ENCODE measurements around the gene KRT13. TPM values are rescaled to one million over a fixed set of nuclear protein-coding genes. Genes with fewer than 3 reads are reported as not detected.

The KRT13 gene
- total and polyA plus RNA-seq, 2 of the 4 experiments (the other 2 are of a cell fraction): 0.18 to 0.56 TPM

GRCh38 chr17:41536741-41537613 is 31.6 kb upstream of the KRT13 start:
- peak overlapping the region; percentile 38; the same call in 2 of the 3 replicates for H2BK15ac ChIP-seq (ENCODE audit: low read depth, low read length)
- H3K79me1 ChIP-seq (ENCODE audit: low read depth in 1 of 2, low read length in 2 of 2): no peaks in the 10 kb centered on the region
- BruUV-seq (replicated peaks): no TSS peak
- no peaks in the 10 kb centered on the region for H3K27me3 ChIP-seq (ENCODE audit: control insufficient read depth, insufficient read depth, low read length)
- no peak overlapping the region for H3K27ac ChIP-seq (ENCODE audit: insufficient read depth, low read length)
- peak overlapping the region; percentile 15 for H2AFZ ChIP-seq (replicated peaks; ENCODE audit: low read length, poor library complexity)
- H3K9me3 ChIP-seq (ENCODE audit: control insufficient read depth, insufficient read depth, low read length): no peaks in the 10 kb centered on the region
- no peak overlapping the region for H2BK5ac ChIP-seq (ENCODE audit: low read depth, low read length, poor library complexity, severe bottlenecking)
- peaks cover 16% of the 10 kb centered on the region for H3K4me1 ChIP-seq (ENCODE audit: control insufficient read depth, insufficient read depth, low read length)
- WGBS, 2 experiments (ENCODE audit: extremely low coverage in 2 of 2, insufficient read length in 1 of 2): 84% methylated on average over 6 of the region's 7 CpGs; no CpG with 5 or more reads in 1 of the 2 experiments
- H3K4me3 ChIP-seq (ENCODE audit: insufficient read depth, low read depth, low read length): no peak overlapping the region
- peak overlapping the region; percentile 70; the same call in 1 of the 2 replicates for H4K91ac ChIP-seq (ENCODE audit: insufficient read depth, low read depth, low read length)
- peak overlapping the region; percentile 9; the same call in 1 of the 2 replicates for H3K14ac ChIP-seq (replicated peaks; ENCODE audit: low read depth, low read length)
- H2BK20ac ChIP-seq (ENCODE audit: low read depth, low read length): peak overlapping the region; percentile 74
- dilution Hi-C loops (cut with HindIII; ENCODE audit: low sequenced_read_pairs, unreplicated experiment): no loop called here
- H3K4me2 ChIP-seq (ENCODE audit: low read depth, low read length): no peak overlapping the region
- H3K9me1 ChIP-seq (ENCODE audit: insufficient read depth, low read length): peaks cover 11% of the 10 kb centered on the region
- no peak for DNase-seq
- H3K18ac ChIP-seq (ENCODE audit: low read depth, low read length): peak overlapping the region; percentile 12
- no peak overlapping the region for H3K56ac ChIP-seq (ENCODE audit: extremely low read depth, insufficient read depth, low read length)
- H4K5ac ChIP-seq (ENCODE audit: low read depth, low read length): peak overlapping the region; percentile 9; the same call in 1 of the 2 replicates
- peak overlapping the region; percentile 68 for H3K4ac ChIP-seq (ENCODE audit: low read depth, low read length)
- peak overlapping the region; percentile 77 for H2BK120ac ChIP-seq (ENCODE audit: low read depth, low read length)
- H4K8ac ChIP-seq (ENCODE audit: low read depth in 2 of 2, low read length in 2 of 2): no peak overlapping the region; a peak in 1 of 4 replicates
- H3K36me3 ChIP-seq (ENCODE audit: control insufficient read depth, insufficient read depth, low read length): no peaks in the 10 kb centered on the region
- H3K23ac ChIP-seq (ENCODE audit: low read depth, low read length): 0 out of 2 replicates have a peak overlapping the region, but pooled peaks have one; percentile 56
- in situ Hi-C loops (cut with MboI; ENCODE audit: low sequenced_read_pairs): no loop called here
- ChIA-PET POLR2A (ENCODE audit: unreplicated experiment) (no interaction called here), CTCF (interaction anchor here (0.6 to 1.3 kb wide), 2 partner anchors 12 kb away, joined by 3 read pairs; no protein-coding TSS in a partner anchor)
- ATAC-seq (ENCODE audit: low read depth): no peak
- no peaks in the 10 kb centered on the region for H4K20me1 ChIP-seq (ENCODE audit: insufficient read depth, low read length)
- H3K9ac ChIP-seq (ENCODE audit: low read depth, low read length): no peak overlapping the region
- intact Hi-C loops (cut with micrococcal nuclease): no loop called here
- H2AK5ac ChIP-seq (ENCODE audit: low read depth, low read length): peak overlapping the region; percentile 92
- H2AK9ac ChIP-seq (replicated peaks; ENCODE audit: low read depth, low read length, poor library complexity): no peak overlapping the region
- TF ChIP-seq RCOR1 (IDR thresholded peaks at IDR 0.05; ENCODE audit: insufficient replicate concordance, low read length): no peak
- no peak for TF ChIP-seq CHD1 (IDR thresholded peaks at IDR 0.05; ENCODE audit: low read depth, low read length)
- TF ChIP-seq RFX5 (IDR thresholded peaks at IDR 0.05; ENCODE audit: low read depth, low read length): no peak
- no peak for TF ChIP-seq MAZ (IDR thresholded peaks at IDR 0.05; ENCODE audit: borderline replicate concordance, low read depth, low read length)
- TF ChIP-seq POLR2A (IDR thresholded peaks at IDR 0.05; ENCODE audit: low read depth, low read length): no peak
- no peak for TF ChIP-seq CTCF (conservative IDR thresholded peaks at IDR 0.05; ENCODE audit: low read depth, low read length)
- no peak for TF ChIP-seq MAFK (IDR thresholded peaks at IDR 0.05; ENCODE audit: low read depth, low read length)
- TF ChIP-seq USF2 (IDR thresholded peaks at IDR 0.05; ENCODE audit: low read depth, low read length): no peak
- no peak for TF ChIP-seq CEBPB (IDR thresholded peaks at IDR 0.05; ENCODE audit: low read depth, low read length)
- no peak for TF ChIP-seq MXI1 (IDR thresholded peaks at IDR 0.05; ENCODE audit: borderline replicate concordance, low read depth, low read length)
- no peak for TF ChIP-seq BHLHE40 (IDR thresholded peaks at IDR 0.05; ENCODE audit: low read depth, low read length)
- TF ChIP-seq RAD21 (IDR thresholded peaks at IDR 0.05; ENCODE audit: low read length): no peak
- TF ChIP-seq ELK1 (IDR thresholded peaks at IDR 0.05; ENCODE audit: borderline replicate concordance, low read depth, low read length): no peak
- no peak for TF ChIP-seq SMC3 (IDR thresholded peaks at IDR 0.05; ENCODE audit: low read depth, low read length)

All from IMR-90 (cell line).